Measurements from ENCODE around the gene CNBD2. TPM values are rescaled to one million over a fixed set of nuclear protein-coding genes. Genes with fewer than 3 reads are reported as not detected.

Gene CNBD2
- total and polyA plus RNA-seq, 10 of the 15 experiments (the other 5 are each of a cell fraction or from before 2014, with no cell fraction given) = 0.86 to 7.4 (median 4.6) TPM

DNA sequence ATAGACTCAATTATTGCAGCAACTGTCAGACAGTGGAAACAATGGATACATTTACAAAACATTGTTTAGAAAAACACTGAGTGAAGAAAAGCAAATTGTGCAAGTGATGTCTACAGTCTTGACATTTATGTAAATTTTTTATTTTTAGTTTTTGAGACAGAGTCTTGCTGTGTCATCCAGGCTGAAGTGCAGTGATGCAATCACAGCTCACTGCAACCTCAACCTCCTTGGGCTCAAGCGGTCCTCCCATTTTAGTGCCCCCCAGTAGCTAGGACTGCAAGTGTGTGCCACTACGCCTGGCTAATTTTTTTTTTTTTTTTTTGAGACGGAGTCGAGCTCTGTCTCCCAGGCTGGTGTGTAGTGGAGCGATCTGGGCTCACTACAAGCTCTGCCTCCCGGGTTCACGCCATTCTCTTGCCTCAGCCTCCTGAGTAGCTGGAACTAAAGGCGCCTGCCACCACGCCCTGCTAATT lies 9.7 kb downstream of the CNBD2 start (continued):
- TF ChIP-seq, protein P1, sequence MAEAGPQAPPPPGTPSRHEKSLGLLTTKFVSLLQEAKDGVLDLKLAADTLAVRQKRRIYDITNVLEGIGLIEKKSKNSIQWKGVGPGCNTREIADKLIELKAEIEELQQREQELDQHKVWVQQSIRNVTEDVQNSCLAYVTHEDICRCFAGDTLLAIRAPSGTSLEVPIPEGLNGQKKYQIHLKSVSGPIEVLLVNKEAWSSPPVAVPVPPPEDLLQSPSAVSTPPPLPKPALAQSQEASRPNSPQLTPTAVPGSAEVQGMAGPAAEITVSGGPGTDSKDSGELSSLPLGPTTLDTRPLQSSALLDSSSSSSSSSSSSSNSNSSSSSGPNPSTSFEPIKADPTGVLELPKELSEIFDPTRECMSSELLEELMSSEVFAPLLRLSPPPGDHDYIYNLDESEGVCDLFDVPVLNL (IDR thresholded peaks at IDR 0.05; ENCODE audit: low read depth, low read length) = no peak
- TF ChIP-seq MTA3 (IDR thresholded peaks at IDR 0.05; ENCODE audit: borderline replicate concordance, low read length) = no peak
- TF ChIP-seq, protein P2, sequence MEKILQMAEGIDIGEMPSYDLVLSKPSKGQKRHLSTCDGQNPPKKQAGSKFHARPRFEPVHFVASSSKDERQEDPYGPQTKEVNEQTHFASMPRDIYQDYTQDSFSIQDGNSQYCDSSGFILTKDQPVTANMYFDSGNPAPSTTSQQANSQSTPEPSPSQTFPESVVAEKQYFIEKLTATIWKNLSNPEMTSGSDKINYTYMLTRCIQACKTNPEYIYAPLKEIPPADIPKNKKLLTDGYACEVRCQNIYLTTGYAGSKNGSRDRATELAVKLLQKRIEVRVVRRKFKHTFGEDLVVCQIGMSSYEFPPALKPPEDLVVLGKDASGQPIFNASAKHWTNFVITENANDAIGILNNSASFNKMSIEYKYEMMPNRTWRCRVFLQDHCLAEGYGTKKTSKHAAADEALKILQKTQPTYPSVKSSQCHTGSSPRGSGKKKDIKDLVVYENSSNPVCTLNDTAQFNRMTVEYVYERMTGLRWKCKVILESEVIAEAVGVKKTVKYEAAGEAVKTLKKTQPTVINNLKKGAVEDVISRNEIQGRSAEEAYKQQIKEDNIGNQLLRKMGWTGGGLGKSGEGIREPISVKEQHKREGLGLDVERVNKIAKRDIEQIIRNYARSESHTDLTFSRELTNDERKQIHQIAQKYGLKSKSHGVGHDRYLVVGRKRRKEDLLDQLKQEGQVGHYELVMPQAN (conservative IDR thresholded peaks at IDR 0.05) = no peak
- TF ChIP-seq IRF4 (IDR thresholded peaks at IDR 0.05; ENCODE audit: low read depth, low read length) = no peak
- TF ChIP-seq, protein P3, sequence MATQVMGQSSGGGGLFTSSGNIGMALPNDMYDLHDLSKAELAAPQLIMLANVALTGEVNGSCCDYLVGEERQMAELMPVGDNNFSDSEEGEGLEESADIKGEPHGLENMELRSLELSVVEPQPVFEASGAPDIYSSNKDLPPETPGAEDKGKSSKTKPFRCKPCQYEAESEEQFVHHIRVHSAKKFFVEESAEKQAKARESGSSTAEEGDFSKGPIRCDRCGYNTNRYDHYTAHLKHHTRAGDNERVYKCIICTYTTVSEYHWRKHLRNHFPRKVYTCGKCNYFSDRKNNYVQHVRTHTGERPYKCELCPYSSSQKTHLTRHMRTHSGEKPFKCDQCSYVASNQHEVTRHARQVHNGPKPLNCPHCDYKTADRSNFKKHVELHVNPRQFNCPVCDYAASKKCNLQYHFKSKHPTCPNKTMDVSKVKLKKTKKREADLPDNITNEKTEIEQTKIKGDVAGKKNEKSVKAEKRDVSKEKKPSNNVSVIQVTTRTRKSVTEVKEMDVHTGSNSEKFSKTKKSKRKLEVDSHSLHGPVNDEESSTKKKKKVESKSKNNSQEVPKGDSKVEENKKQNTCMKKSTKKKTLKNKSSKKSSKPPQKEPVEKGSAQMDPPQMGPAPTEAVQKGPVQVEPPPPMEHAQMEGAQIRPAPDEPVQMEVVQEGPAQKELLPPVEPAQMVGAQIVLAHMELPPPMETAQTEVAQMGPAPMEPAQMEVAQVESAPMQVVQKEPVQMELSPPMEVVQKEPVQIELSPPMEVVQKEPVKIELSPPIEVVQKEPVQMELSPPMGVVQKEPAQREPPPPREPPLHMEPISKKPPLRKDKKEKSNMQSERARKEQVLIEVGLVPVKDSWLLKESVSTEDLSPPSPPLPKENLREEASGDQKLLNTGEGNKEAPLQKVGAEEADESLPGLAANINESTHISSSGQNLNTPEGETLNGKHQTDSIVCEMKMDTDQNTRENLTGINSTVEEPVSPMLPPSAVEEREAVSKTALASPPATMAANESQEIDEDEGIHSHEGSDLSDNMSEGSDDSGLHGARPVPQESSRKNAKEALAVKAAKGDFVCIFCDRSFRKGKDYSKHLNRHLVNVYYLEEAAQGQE (IDR thresholded peaks at IDR 0.05; ENCODE audit: low read depth, low read length) = no peak
- TF ChIP-seq KDM1A (IDR thresholded peaks at IDR 0.05; ENCODE audit: borderline replicate concordance) = no peak
- no peak for TF ChIP-seq TAF1 (IDR thresholded peaks at IDR 0.05; ENCODE audit: borderline replicate concordance, low read depth, low read length)
- TF ChIP-seq BACH1 (IDR thresholded peaks at IDR 0.05; ENCODE audit: borderline replicate concordance) = no peak
- no peak for TF ChIP-seq EED (IDR thresholded peaks at IDR 0.05; ENCODE audit: low read depth)
- no peak for TF ChIP-seq GABPA (IDR thresholded peaks at IDR 0.05; ENCODE audit: low read depth)
- TF ChIP-seq SUPT20H (IDR thresholded peaks at IDR 0.05; ENCODE audit: borderline replicate concordance, control insufficient read depth, low read depth, low read length) = no peak
- TF ChIP-seq CREB1 (IDR thresholded peaks at IDR 0.05; ENCODE audit: low read depth) = no peak
- TF ChIP-seq PML (IDR thresholded peaks at IDR 0.05; ENCODE audit: low read length) = no peak
- TF ChIP-seq TCF12 (IDR thresholded peaks at IDR 0.05; ENCODE audit: low read depth, low read length) = no peak
- TF ChIP-seq, protein P4, sequence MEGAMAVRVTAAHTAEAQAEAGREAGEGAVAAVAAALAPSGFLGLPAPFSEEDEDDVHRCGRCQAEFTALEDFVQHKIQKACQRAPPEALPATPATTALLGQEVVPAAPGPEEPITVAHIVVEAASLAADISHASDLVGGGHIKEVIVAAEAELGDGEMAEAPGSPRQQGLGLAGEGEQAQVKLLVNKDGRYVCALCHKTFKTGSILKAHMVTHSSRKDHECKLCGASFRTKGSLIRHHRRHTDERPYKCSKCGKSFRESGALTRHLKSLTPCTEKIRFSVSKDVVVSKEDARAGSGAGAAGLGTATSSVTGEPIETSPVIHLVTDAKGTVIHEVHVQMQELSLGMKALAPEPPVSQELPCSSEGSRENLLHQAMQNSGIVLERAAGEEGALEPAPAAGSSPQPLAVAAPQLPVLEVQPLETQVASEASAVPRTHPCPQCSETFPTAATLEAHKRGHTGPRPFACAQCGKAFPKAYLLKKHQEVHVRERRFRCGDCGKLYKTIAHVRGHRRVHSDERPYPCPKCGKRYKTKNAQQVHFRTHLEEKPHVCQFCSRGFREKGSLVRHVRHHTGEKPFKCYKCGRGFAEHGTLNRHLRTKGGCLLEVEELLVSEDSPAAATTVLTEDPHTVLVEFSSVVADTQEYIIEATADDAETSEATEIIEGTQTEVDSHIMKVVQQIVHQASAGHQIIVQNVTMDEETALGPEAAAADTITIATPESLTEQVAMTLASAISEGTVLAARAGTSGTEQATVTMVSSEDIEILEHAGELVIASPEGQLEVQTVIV (IDR thresholded peaks at IDR 0.05; ENCODE audit: borderline replicate concordance, partially characterized antibody) = no peak

All from GM12878 (cell line).